Keratinocyte (primary cell): Measurements from ENCODE around the gene MARS1. TPM values are rescaled to one million over a fixed set of nuclear protein-coding genes. Genes with fewer than 3 reads are reported as not detected.
A peak's percentile ranks its signal among the peaks of the same experiment; 100 is the strongest.

Experiments
- DNase-seq: peaks from one replicate; pipeline ENCODE4 v3.0.0-alpha.2; 2011; ENCODE audit warnings: low read depth, missing footprints, low spot score
- FAIRE-seq: peaks from 2 replicates; lab custom pipeline; 2011; peaks lifted over from hg19 to GRCh38; lab: Jason Lieb, UNC
- H2AFZ ChIP-seq: 2 replicates; pipeline ENCODE4 v1.6.0; 2012; ENCODE audit warnings: low read length, control low read depth, inconsistent platforms; ENCODE audit not compliant: control insufficient read depth
- H3K27ac ChIP-seq: 2 replicates; pipeline ENCODE4 v1.5.1; 2011; ENCODE audit warnings: low read length; ENCODE audit not compliant: control insufficient read depth, insufficient read depth
- H3K27me3 ChIP-seq: 3 replicates; pipeline ENCODE4 v1.6.0; 2011; ENCODE audit warnings: low read length; ENCODE audit not compliant: control insufficient read depth, insufficient read depth; ENCODE audit errors: extremely low read depth
- H3K36me3 ChIP-seq, 2 experiments: 2 replicates in 1 of 2; 3 replicates in 1 of 2; pipeline ENCODE4 v1.5.1; 2011; ENCODE audit warnings: low read length in 2 of 2, mild to moderate bottlenecking in 1 of 2; ENCODE audit not compliant: control insufficient read depth in 2 of 2, insufficient read depth in 2 of 2; ENCODE audit errors: extremely low read depth in 1 of 2
- H3K4me1 ChIP-seq: 3 replicates; pipeline ENCODE4 v1.5.1; 2011; ENCODE audit warnings: low read length; ENCODE audit not compliant: control insufficient read depth, insufficient read depth; ENCODE audit errors: extremely low read depth
- H3K4me2 ChIP-seq: 3 replicates; pipeline ENCODE4 v1.6.0; 2011; ENCODE audit warnings: low read depth, low read length; ENCODE audit not compliant: control insufficient read depth, insufficient read depth; ENCODE audit errors: extremely low read depth
- H3K4me3 ChIP-seq, 3 experiments: fragments of 200-600 bp in 1 of 3; sonication (generic) in 1 of 3; 2 replicates in 2 of 3; 3 replicates in 1 of 3; pipeline ENCODE4 v1.5.1; 2011 to 2016; ENCODE audit warnings: low read length in 3 of 3, mild to moderate bottlenecking in 3 of 3, control low read depth in 2 of 3, inconsistent platforms in 1 of 3, low read depth in 1 of 3, mixed read lengths in 1 of 3, mixed run types in 1 of 3, moderate library complexity in 1 of 3; ENCODE audit not compliant: control insufficient read depth in 2 of 3, insufficient read depth in 2 of 3; ENCODE audit errors: extremely low read depth in 1 of 3
- H3K79me2 ChIP-seq: 2 replicates; pipeline ENCODE4 v1.6.0; 2012; ENCODE audit warnings: low read length; ENCODE audit not compliant: control insufficient read depth, insufficient read depth
- H3K9ac ChIP-seq: 3 replicates; pipeline ENCODE4 v1.6.0; 2011; ENCODE audit warnings: low read length; ENCODE audit not compliant: control insufficient read depth, insufficient read depth; ENCODE audit errors: extremely low read depth
- H3K9me1 ChIP-seq: 3 replicates; pipeline ENCODE4 v1.6.0; 2011; ENCODE audit warnings: low read length; ENCODE audit not compliant: control insufficient read depth, insufficient read depth; ENCODE audit errors: extremely low read depth
- H3K9me3 ChIP-seq: 2 replicates; pipeline ENCODE4 v1.5.1; 2012; ENCODE audit warnings: low read depth, low read length; ENCODE audit not compliant: control insufficient read depth
- H4K20me1 ChIP-seq: 3 replicates; pipeline ENCODE4 v1.6.0; 2011; ENCODE audit warnings: low read length; ENCODE audit not compliant: control insufficient read depth, insufficient read depth; ENCODE audit errors: extremely low read depth
- CTCF ChIP-seq, 3 experiments: IDR thresholded peaks in 1 of 3; conservative IDR thresholded peaks in 1 of 3; optimal IDR thresholded peaks in 1 of 3; 2 replicates in 2 of 3; 3 replicates in 1 of 3; pipeline versions ENCODE3 to v1.5.1; 2011; ENCODE audit warnings: low read length in 3 of 3, mild to moderate bottlenecking in 3 of 3, moderate library complexity in 2 of 3, control low read depth in 1 of 3, inconsistent platforms in 1 of 3; ENCODE audit not compliant: insufficient read depth in 2 of 3; ENCODE audit errors: extremely low read depth in 1 of 3
- EZH2 ChIP-seq: IDR thresholded peaks from one replicate; pipeline ENCODE4 v1.6.1; 2012; ENCODE audit warnings: inconsistent platforms, mild to moderate bottlenecking, low read length, moderate library complexity
- dilution Hi-C: fragments of 300-500 bp; cut with MboI; formaldehyde crosslinking; loops from one replicate; pipeline ENCODE4 v1.7.0; 2020; ENCODE audit warnings: low sequenced_read_pairs; ENCODE audit not compliant: extremely low pct_ligation_motif_present
- polyA plus RNA-seq, 5 experiments: library from polyadenylated mRNA; depleted of rRNA in 3 of 5; stranded (reverse) in 3 of 5; stranded (forward) in 1 of 5; unstranded in 1 of 5; fragments of >200 nt; gene quantifications; 1 replicate in 1 of 5; 2 replicates in 3 of 5; 3 replicates in 1 of 5; pipeline versions ENCODE4 v1.2.1 to v1.2.3, GENCODE V29; 2011 to 2012; ENCODE audit warnings: missing spikeins in 2 of 5, low read depth in 1 of 5, low replicate concordance in 1 of 5

MARS1 gene
- polyA plus RNA-seq, 1 donor (not counting 4 experiments of a cell fraction or from before 2014, with no cell fraction given), result 125 TPM

- H3K4me2 ChIP-seq, result peak within 1 kb of the TSS; percentile 66
- peaks cover 3% of the 10 kb centered on the region for H3K9me1 ChIP-seq
- dilution Hi-C loops, result no loop called here
- TF ChIP-seq CTCF (optimal IDR thresholded peaks at IDR 0.05 in 1 of 3, IDR thresholded peaks at IDR 0.05 in 1 of 3, conservative IDR thresholded peaks at IDR 0.05 in 1 of 3; ENCODE audit: extremely low read depth in 1 of 3, insufficient read depth in 2 of 3, low read length in 3 of 3), result no peak
- peak; percentile 68 for TF ChIP-seq EZH2
- peaks cover 17% of the 10 kb centered on the region for H3K79me2 ChIP-seq
- peaks cover 0 to 3% of the 10 kb centered on the region in 2 experiments for H3K36me3 ChIP-seq
- FAIRE-seq (no peak), DNase-seq (no peak)
- peaks cover 26% of the 10 kb centered on the region for H3K27me3 ChIP-seq
- H3K27ac ChIP-seq, result no peak within 1 kb of the TSS
- H3K4me1 ChIP-seq, result peaks cover 16% of the 10 kb centered on the region
- H3K4me3 ChIP-seq, result peak within 1 kb of the TSS in 2 of 3 experiments; percentile 20 to 43
- no peaks in the 10 kb centered on the region for H3K9me3 ChIP-seq
- no peak within 1 kb of the TSS for H3K9ac ChIP-seq
- no peaks in the 10 kb centered on the region for H4K20me1 ChIP-seq
- peak within 1 kb of the TSS; percentile 37 for H2AFZ ChIP-seq
Observed at GRCh38 chr12:57549909-57550640, 62.2 kb downstream of the MARS1 start, which contains the start of gene KIF5A. Gene KIF5A (plus strand): TSS chr12:57550044. CDS start chr12:57550272, 228 bp downstream.

GRCh38 chr12:57550641-57551549 lies 63.0 kb downstream of the MARS1 start:
- dilution Hi-C loops, result no loop called here
- H3K36me3 ChIP-seq, result no peaks in the 10 kb centered on the region
- H4K20me1 ChIP-seq, result no peaks in the 10 kb centered on the region
- H3K9ac ChIP-seq, result no peak overlapping the region
- H3K4me1 ChIP-seq, result peaks cover 9% of the 10 kb centered on the region
- FAIRE-seq (no peak), DNase-seq (no peak)
- H3K27me3 ChIP-seq, result peaks cover 26% of the 10 kb centered on the region
- H2AFZ ChIP-seq, result no peak overlapping the region
- H3K4me2 ChIP-seq, result no peak overlapping the region
- TF ChIP-seq EZH2, result no peak
- no peak for TF ChIP-seq CTCF (optimal IDR thresholded peaks at IDR 0.05 in 1 of 3, IDR thresholded peaks at IDR 0.05 in 1 of 3, conservative IDR thresholded peaks at IDR 0.05 in 1 of 3; ENCODE audit: extremely low read depth in 1 of 3, insufficient read depth in 2 of 3, low read length in 3 of 3)
- peaks cover 9% of the 10 kb centered on the region for H3K79me2 ChIP-seq
- H3K27ac ChIP-seq, result no peak overlapping the region
- no peak overlapping the region for H3K4me3 ChIP-seq
- peaks cover under 1% of the 10 kb centered on the region for H3K9me1 ChIP-seq
- H3K9me3 ChIP-seq, result no peaks in the 10 kb centered on the region
